ENCODE results near the gene CENPE.

The CENPE gene

DNA sequence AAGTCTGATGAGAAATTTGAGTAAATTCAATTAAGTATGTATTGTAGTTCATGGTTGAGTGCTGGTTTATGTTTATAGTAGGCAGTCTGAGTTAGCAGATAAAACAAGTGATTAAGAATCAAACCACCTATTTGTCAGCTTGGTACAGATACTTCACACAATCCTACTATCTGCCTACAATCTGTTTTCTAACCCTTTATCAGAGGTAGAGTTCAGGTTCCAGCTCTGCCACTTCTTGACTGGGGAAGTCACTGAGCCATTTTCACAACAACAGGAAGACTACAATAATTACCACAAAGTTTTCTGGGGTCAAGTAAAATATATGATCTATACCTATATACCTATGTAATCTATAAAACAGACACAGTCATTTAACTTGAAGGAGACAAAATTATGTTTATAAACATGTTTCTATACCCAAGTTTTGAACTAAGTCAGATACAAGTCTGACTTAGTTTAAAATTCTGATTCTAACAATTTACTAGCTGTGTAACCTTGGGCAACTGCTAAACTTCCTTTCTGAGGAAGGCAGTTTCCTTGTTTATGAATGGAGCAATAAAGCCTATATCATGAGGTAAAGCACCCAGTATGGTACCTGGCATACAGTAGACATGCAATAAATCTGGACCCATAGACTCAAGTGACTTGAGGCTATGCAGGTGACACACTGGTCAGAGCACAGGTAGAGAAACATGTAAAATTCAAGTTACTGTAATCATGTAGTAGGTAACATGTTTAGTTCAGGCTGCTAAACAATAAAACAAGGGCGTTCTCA is 61.3 kb downstream of the CENPE start:
- H3K4me1 ChIP-seq: no peaks in the 10 kb centered on the region
- no peaks in the 10 kb centered on the region for H3K9me3 ChIP-seq (ENCODE audit: control insufficient read depth, low read length)
- H3K4me3 ChIP-seq (ENCODE audit: low read depth, low read length): no peak overlapping the region
- no peaks in the 10 kb centered on the region for H3K27me3 ChIP-seq (ENCODE audit: control insufficient read depth, insufficient read depth, low read length)
- H3K4me2 ChIP-seq (ENCODE audit: low read length): no peak overlapping the region
- no peak overlapping the region for H3K9ac ChIP-seq
- no peak overlapping the region for H3K27ac ChIP-seq
- H2AFZ ChIP-seq: no peak overlapping the region
- H3K36me3 ChIP-seq (ENCODE audit: control insufficient read depth, insufficient read depth, low read length): no peaks in the 10 kb centered on the region
- TF ChIP-seq, protein P1, sequence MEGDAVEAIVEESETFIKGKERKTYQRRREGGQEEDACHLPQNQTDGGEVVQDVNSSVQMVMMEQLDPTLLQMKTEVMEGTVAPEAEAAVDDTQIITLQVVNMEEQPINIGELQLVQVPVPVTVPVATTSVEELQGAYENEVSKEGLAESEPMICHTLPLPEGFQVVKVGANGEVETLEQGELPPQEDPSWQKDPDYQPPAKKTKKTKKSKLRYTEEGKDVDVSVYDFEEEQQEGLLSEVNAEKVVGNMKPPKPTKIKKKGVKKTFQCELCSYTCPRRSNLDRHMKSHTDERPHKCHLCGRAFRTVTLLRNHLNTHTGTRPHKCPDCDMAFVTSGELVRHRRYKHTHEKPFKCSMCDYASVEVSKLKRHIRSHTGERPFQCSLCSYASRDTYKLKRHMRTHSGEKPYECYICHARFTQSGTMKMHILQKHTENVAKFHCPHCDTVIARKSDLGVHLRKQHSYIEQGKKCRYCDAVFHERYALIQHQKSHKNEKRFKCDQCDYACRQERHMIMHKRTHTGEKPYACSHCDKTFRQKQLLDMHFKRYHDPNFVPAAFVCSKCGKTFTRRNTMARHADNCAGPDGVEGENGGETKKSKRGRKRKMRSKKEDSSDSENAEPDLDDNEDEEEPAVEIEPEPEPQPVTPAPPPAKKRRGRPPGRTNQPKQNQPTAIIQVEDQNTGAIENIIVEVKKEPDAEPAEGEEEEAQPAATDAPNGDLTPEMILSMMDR (IDR thresholded peaks at IDR 0.05): no peak
- no peaks in the 10 kb centered on the region for H3K79me2 ChIP-seq

DNA sequence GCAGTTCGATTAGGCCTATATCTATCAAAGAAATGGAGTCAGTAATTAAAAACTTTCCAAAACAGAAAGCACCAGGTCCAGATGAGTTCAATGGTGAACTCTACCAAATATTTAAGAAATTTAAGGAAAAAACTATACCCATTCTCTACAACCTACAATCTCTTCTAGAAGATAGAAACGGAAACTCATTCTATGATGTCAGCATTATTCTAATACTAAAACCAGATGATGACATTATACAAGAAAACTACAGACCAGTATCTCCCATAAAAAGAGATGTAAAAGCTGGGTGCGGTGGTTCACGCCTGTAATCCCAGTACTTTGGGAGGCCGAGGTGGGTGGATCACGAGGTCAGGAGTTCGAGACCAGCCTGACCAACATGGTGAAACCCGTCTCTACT is 69.0 kb downstream of the CENPE start:
- no peaks in the 10 kb centered on the region for H3K4me1 ChIP-seq
- no peak overlapping the region for H3K27ac ChIP-seq
- H3K9me3 ChIP-seq (ENCODE audit: control insufficient read depth, low read length): no peaks in the 10 kb centered on the region
- H3K79me2 ChIP-seq: no peaks in the 10 kb centered on the region
- H3K27me3 ChIP-seq (ENCODE audit: control insufficient read depth, insufficient read depth, low read length): no peaks in the 10 kb centered on the region
- H3K36me3 ChIP-seq (ENCODE audit: control insufficient read depth, insufficient read depth, low read length): no peaks in the 10 kb centered on the region
- H3K4me2 ChIP-seq (ENCODE audit: low read length): no peak overlapping the region
- no peak overlapping the region for H3K4me3 ChIP-seq (ENCODE audit: low read depth, low read length)
- H2AFZ ChIP-seq: no peak overlapping the region
- TF ChIP-seq, protein P1 (IDR thresholded peaks at IDR 0.05): no peak
- no peak overlapping the region for H3K9ac ChIP-seq

DNA sequence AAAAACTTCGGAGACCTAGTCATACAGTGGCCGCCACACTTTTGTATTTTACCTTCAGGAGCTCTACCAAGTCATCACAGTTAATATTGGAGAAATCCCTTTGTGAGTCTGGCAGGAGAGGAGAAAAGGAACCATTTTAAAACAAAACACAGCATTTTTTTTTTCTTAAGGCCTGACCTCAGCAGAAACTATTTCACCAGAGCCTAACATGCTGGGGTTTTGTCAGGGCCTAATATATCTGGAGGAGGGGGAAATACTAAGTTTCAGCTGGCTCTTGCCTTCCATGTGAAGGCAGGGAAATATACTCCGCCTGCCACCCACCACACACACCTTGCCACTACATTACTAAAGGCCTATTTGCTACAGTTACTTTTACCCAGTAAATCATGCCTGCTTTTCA is 72.0 kb downstream of the CENPE start:
- H3K9ac ChIP-seq: no peak overlapping the region
- H2AFZ ChIP-seq: no peak overlapping the region
- no peaks in the 10 kb centered on the region for H3K79me2 ChIP-seq
- no peaks in the 10 kb centered on the region for H3K4me1 ChIP-seq
- H3K36me3 ChIP-seq (ENCODE audit: control insufficient read depth, insufficient read depth, low read length): no peaks in the 10 kb centered on the region
- TF ChIP-seq, protein P1 (IDR thresholded peaks at IDR 0.05): no peak
- H3K27me3 ChIP-seq (ENCODE audit: control insufficient read depth, insufficient read depth, low read length): no peaks in the 10 kb centered on the region
- H3K4me3 ChIP-seq (ENCODE audit: low read depth, low read length): no peak overlapping the region
- H3K4me2 ChIP-seq (ENCODE audit: low read length): no peak overlapping the region
- H3K27ac ChIP-seq: no peak overlapping the region
- no peaks in the 10 kb centered on the region for H3K9me3 ChIP-seq (ENCODE audit: control insufficient read depth, low read length)

DNA sequence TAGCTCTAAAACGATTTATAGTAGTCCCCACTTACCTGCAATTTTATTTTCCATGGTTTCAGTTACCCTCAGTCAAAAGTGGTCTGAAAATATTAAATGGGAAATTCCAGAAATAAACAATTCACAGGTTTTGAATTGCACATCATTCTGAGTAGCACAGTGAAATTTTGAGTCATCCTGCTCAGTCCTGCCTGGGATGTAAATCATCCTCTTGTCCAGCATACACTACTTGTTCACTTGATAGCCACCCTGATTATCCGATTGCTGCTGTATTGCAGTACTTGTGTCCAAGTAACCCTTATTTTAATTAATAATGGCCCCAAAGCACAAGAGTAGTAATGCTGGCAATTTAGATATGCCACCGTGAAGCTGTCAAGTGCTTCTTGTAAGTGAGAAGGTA is 75.0 kb downstream of the CENPE start:
- H3K4me3 ChIP-seq (ENCODE audit: low read depth, low read length): no peak overlapping the region
- H3K4me2 ChIP-seq (ENCODE audit: low read length): no peak overlapping the region
- no peak overlapping the region for H3K9ac ChIP-seq
- H2AFZ ChIP-seq: no peak overlapping the region
- no peaks in the 10 kb centered on the region for H3K79me2 ChIP-seq
- H3K27me3 ChIP-seq (ENCODE audit: control insufficient read depth, insufficient read depth, low read length): no peaks in the 10 kb centered on the region
- TF ChIP-seq, protein P1 (IDR thresholded peaks at IDR 0.05): no peak
- H3K36me3 ChIP-seq (ENCODE audit: control insufficient read depth, insufficient read depth, low read length): no peaks in the 10 kb centered on the region
- no peaks in the 10 kb centered on the region for H3K9me3 ChIP-seq (ENCODE audit: control insufficient read depth, low read length)
- H3K27ac ChIP-seq: no peak overlapping the region
- H3K4me1 ChIP-seq: no peaks in the 10 kb centered on the region

DNA sequence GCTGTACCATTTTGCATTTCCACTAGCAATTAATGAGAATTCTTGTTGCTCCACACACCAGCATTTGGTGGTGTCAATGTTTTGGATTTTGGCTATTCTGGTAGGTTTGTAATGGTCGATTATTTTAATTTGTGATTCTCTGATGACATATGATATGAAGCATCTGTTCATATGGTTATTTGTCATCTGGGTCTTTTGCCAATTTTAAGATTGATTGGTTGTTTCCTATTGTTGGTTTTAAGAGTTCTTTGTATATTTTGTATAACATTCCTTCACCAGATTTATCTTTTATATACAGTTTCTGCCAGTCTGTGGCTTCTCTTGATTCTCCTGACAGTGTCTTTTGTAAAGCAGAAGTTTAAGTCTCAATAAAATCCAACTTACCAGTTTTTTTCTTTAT is 80.0 kb downstream of the CENPE start:
- no peak overlapping the region for H3K4me2 ChIP-seq (ENCODE audit: low read length)
- no peaks in the 10 kb centered on the region for H3K79me2 ChIP-seq
- no peak overlapping the region for H3K9ac ChIP-seq
- H3K4me1 ChIP-seq: no peaks in the 10 kb centered on the region
- H2AFZ ChIP-seq: no peak overlapping the region
- TF ChIP-seq, protein P1 (IDR thresholded peaks at IDR 0.05): no peak
- no peaks in the 10 kb centered on the region for H3K36me3 ChIP-seq (ENCODE audit: control insufficient read depth, insufficient read depth, low read length)
- no peaks in the 10 kb centered on the region for H3K9me3 ChIP-seq (ENCODE audit: control insufficient read depth, low read length)
- H3K27ac ChIP-seq: no peak overlapping the region
- no peaks in the 10 kb centered on the region for H3K27me3 ChIP-seq (ENCODE audit: control insufficient read depth, insufficient read depth, low read length)
- no peak overlapping the region for H3K4me3 ChIP-seq (ENCODE audit: low read depth, low read length)

Measured in parathyroid adenoma (tissue), 2 donors.